GM12878 (cell line): Measurements from ENCODE around the gene FAM171A1. TPM values are rescaled to one million over a fixed set of nuclear protein-coding genes. Genes with fewer than 3 reads are reported as not detected.
A peak's percentile ranks its signal among the peaks of the same experiment; 100 is the strongest.

Experiments used
- CBX3 ChIP-seq: fragments of 200-600 bp; sonication (generic); IDR thresholded peaks from 2 replicates; pipeline ENCODE4 v1.6.1; 2016; ENCODE audit warnings: low read depth, borderline replicate concordance
- EZH2 ChIP-seq: IDR thresholded peaks from 2 replicates; pipeline ENCODE4 v1.6.1; 2012; ENCODE audit warnings: low read depth, mild to moderate bottlenecking, control low read depth, inconsistent platforms, low read length, borderline replicate concordance; ENCODE audit not compliant: control insufficient read depth
- HDAC6 ChIP-seq: fragments of 200-600 bp; sonication (generic); IDR thresholded peaks from one replicate; pipeline ENCODE4 v1.8.0; 2017; ENCODE audit warnings: antibody characterized with exemption; ENCODE audit not compliant: unreplicated experiment
- NBN ChIP-seq: fragments of 450-650 bp; IDR thresholded peaks from 2 replicates; pipeline ENCODE4 v1.6.1; 2016
- NR2C1 ChIP-seq: fragments of 450-650 bp; IDR thresholded peaks from 2 replicates; pipeline ENCODE4 v1.6.1; 2017; ENCODE audit warnings: antibody characterized with exemption, mild to moderate bottlenecking, moderate library complexity
- RFX5 ChIP-seq: IDR thresholded peaks from 2 replicates; pipeline ENCODE4 v1.6.1; 2011; ENCODE audit warnings: low read depth, low read length, improper control_type of control experiment
- RUNX3 ChIP-seq: IDR thresholded peaks from 2 replicates; pipeline ENCODE4 v1.6.1; 2012; ENCODE audit warnings: low read length, inconsistent platforms
- TARDBP ChIP-seq: IDR thresholded peaks from 2 replicates; pipeline ENCODE4 v1.6.1; 2016; ENCODE audit warnings: borderline replicate concordance
- ZBED1 ChIP-seq: IDR thresholded peaks from 2 replicates; pipeline ENCODE4 v1.6.1; 2016; ENCODE audit warnings: borderline replicate concordance
- ZNF384 ChIP-seq: IDR thresholded peaks from 2 replicates; pipeline ENCODE4 v1.6.1; 2012; ENCODE audit warnings: low read depth, mild to moderate bottlenecking, low read length, improper control_type of control experiment, borderline replicate concordance
- polyA plus RNA-seq, 11 experiments: library from polyadenylated mRNA; depleted of rRNA in 4 of 11; unstranded in 6 of 11; stranded (reverse) in 5 of 11; fragments of >200 nt; fragmentation: Nextera tagmentation in 4 of 11; fragmentation: Illumina TruSeq in 1 of 11; extraction: Ambion mirVana in 4 of 11; extraction: Trizol in 1 of 11; gene quantifications; 1 replicate in 1 of 11; 2 replicates in 10 of 11; pipeline versions ENCODE4 v1.2.1 to v1.2.3, GENCODE V29; 2011 to 2016; ENCODE audit warnings: inconsistent platforms in 2 of 11, missing spikeins in 2 of 11, low read depth in 1 of 11
- total RNA-seq, 4 experiments: library from RNA; depleted of rRNA in 3 of 4; stranded (reverse); fragments of >200 nt in 3 of 4; fragmentation: Illumina TruSeq in 1 of 4; extraction: Trizol in 1 of 4; gene quantifications; 2 replicates each; pipeline versions ENCODE4 v1.2.1 to v1.2.3, GENCODE V29; 2013 to 2021
- TF ChIP-seq, protein P1 (sequence below): IDR thresholded peaks from 2 replicates; pipeline ENCODE4 v1.6.1; 2012; ENCODE audit warnings: mild to moderate bottlenecking, low read depth, low read length
- TF ChIP-seq, protein P2 (sequence below): IDR thresholded peaks from 2 replicates; pipeline ENCODE4 v1.6.1; 2012; ENCODE audit warnings: low read length, inconsistent platforms
- TF ChIP-seq, protein P3 (sequence below): fragments of 450-650 bp; formaldehyde crosslinking; IDR thresholded peaks from 2 replicates; pipeline ENCODE4 v1.4.0; 2022; ENCODE audit warnings: mild to moderate bottlenecking, moderate library complexity
- TF ChIP-seq, protein P4 (sequence below), 3 experiments: IDR thresholded peaks in 2 of 3; conservative IDR thresholded peaks in 1 of 3; 2 replicates each; pipeline ENCODE4 v1.5.1; 2011; ENCODE audit warnings: low read depth in 3 of 3, low read length in 3 of 3, mild to moderate bottlenecking in 3 of 3, control low read depth in 2 of 3, moderate library complexity in 2 of 3, inconsistent platforms in 1 of 3, mixed read lengths in 1 of 3; ENCODE audit not compliant: control insufficient read depth in 2 of 3, insufficient read depth in 1 of 3; ENCODE audit errors: extremely low read depth in 1 of 3

The FAM171A1 gene
- total and polyA plus RNA-seq, 10 of the 15 experiments (the other 5 are each of a cell fraction or from before 2014, with no cell fraction given), result 0.05 to 0.28 (median 0.10) TPM; not detected in 1

DNA sequence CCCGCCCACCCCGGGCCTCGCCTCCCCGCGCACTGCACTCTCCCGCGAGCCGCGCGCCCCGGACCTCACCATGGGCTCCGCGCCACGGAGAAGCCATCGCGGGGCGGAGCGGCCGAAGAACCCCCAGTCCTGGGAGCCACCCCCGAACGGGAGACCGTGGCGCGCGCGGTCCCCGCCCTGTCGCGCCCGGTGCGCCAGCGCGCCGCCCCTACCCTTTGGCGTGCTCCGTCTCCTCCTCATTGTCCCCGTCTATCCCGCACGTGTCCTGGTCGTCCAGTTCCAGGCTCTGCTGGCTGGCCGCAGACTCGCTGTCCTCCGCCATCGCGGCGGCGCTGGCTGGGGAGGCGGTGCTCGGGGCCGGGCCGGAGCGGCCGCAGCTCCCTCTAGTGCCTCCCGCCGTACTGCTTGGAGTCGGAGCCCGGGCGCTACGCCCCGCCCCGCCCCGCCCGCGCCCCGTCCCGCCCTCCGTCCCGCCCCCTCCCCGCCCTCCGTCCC lies 202.8 kb downstream of the FAM171A1 start, which contains the start of gene NMT2 (continued):
- TF ChIP-seq HDAC6, result no peak
- TF ChIP-seq, protein P1, sequence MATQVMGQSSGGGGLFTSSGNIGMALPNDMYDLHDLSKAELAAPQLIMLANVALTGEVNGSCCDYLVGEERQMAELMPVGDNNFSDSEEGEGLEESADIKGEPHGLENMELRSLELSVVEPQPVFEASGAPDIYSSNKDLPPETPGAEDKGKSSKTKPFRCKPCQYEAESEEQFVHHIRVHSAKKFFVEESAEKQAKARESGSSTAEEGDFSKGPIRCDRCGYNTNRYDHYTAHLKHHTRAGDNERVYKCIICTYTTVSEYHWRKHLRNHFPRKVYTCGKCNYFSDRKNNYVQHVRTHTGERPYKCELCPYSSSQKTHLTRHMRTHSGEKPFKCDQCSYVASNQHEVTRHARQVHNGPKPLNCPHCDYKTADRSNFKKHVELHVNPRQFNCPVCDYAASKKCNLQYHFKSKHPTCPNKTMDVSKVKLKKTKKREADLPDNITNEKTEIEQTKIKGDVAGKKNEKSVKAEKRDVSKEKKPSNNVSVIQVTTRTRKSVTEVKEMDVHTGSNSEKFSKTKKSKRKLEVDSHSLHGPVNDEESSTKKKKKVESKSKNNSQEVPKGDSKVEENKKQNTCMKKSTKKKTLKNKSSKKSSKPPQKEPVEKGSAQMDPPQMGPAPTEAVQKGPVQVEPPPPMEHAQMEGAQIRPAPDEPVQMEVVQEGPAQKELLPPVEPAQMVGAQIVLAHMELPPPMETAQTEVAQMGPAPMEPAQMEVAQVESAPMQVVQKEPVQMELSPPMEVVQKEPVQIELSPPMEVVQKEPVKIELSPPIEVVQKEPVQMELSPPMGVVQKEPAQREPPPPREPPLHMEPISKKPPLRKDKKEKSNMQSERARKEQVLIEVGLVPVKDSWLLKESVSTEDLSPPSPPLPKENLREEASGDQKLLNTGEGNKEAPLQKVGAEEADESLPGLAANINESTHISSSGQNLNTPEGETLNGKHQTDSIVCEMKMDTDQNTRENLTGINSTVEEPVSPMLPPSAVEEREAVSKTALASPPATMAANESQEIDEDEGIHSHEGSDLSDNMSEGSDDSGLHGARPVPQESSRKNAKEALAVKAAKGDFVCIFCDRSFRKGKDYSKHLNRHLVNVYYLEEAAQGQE, result no peak
- TF ChIP-seq NBN, result no peak
- TF ChIP-seq EZH2, result no peak
- TF ChIP-seq RFX5, result no peak
- TF ChIP-seq, protein P2, sequence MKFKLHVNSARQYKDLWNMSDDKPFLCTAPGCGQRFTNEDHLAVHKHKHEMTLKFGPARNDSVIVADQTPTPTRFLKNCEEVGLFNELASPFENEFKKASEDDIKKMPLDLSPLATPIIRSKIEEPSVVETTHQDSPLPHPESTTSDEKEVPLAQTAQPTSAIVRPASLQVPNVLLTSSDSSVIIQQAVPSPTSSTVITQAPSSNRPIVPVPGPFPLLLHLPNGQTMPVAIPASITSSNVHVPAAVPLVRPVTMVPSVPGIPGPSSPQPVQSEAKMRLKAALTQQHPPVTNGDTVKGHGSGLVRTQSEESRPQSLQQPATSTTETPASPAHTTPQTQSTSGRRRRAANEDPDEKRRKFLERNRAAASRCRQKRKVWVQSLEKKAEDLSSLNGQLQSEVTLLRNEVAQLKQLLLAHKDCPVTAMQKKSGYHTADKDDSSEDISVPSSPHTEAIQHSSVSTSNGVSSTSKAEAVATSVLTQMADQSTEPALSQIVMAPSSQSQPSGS, result no peak
- TF ChIP-seq NR2C1, result no peak
- TF ChIP-seq ZNF384, result no peak
- TF ChIP-seq ZBED1, result no peak
- TF ChIP-seq, protein P3, sequence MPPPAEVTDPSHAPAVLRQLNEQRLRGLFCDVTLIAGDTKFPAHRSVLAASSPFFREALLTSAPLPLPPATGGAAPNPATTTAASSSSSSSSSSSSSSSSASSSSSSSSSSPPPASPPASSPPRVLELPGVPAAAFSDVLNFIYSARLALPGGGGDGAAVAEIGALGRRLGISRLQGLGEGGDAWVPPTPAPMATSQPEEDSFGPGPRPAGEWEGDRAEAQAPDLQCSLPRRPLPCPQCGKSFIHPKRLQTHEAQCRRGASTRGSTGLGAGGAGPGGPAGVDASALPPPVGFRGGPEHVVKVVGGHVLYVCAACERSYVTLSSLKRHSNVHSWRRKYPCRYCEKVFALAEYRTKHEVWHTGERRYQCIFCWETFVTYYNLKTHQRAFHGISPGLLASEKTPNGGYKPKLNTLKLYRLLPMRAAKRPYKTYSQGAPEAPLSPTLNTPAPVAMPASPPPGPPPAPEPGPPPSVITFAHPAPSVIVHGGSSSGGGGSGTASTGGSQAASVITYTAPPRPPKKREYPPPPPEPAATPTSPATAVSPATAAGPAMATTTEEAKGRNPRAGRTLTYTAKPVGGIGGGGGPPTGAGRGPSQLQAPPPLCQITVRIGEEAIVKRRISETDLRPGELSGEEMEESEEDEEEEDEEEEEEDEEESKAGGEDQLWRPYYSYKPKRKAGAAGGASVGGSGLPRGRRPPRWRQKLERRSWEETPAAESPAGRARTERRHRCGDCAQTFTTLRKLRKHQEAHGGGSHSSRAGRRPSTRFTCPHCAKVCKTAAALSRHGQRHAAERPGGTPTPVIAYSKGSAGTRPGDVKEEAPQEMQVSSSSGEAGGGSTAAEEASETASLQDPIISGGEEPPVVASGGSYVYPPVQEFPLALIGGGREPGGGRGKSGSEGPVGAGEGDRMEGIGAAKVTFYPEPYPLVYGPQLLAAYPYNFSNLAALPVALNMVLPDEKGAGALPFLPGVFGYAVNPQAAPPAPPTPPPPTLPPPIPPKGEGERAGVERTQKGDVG (CRISPR knock-in tag), result no peak
- TF ChIP-seq TARDBP, result no peak
- peak; percentile 33; the same call in 1 of the 2 replicates for TF ChIP-seq RUNX3
- no peak for TF ChIP-seq CBX3
- TF ChIP-seq, protein P4, sequence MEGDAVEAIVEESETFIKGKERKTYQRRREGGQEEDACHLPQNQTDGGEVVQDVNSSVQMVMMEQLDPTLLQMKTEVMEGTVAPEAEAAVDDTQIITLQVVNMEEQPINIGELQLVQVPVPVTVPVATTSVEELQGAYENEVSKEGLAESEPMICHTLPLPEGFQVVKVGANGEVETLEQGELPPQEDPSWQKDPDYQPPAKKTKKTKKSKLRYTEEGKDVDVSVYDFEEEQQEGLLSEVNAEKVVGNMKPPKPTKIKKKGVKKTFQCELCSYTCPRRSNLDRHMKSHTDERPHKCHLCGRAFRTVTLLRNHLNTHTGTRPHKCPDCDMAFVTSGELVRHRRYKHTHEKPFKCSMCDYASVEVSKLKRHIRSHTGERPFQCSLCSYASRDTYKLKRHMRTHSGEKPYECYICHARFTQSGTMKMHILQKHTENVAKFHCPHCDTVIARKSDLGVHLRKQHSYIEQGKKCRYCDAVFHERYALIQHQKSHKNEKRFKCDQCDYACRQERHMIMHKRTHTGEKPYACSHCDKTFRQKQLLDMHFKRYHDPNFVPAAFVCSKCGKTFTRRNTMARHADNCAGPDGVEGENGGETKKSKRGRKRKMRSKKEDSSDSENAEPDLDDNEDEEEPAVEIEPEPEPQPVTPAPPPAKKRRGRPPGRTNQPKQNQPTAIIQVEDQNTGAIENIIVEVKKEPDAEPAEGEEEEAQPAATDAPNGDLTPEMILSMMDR (IDR thresholded peaks at IDR 0.05 in 2 of 3, conservative IDR thresholded peaks at IDR 0.05 in 1 of 3; ENCODE audit: control insufficient read depth in 2 of 3, extremely low read depth in 1 of 3, insufficient read depth in 1 of 3, low read depth in 3 of 3, low read length in 3 of 3), result peak; percentile 21 to 66 (median 37); a peak in 3 of 6 replicates
